ENCODE measurements around the gene PLAAT2. TPM values are rescaled to one million over a fixed set of nuclear protein-coding genes. Genes with fewer than 3 reads are reported as not detected.
"Not testable (repeated sequence)": the region's sequence is repeated elsewhere in the genome, so short reads cannot be mapped to it uniquely, and the experiment has no call there.

The PLAAT2 gene
- total RNA-seq, 1 experiment from 2014 or later: 1.2 TPM

- Histone ChIP-seq H3K27me3 (replicated peaks; ENCODE audit: control insufficient read depth, insufficient read depth, low read length) (no peaks in the 10 kb centered on the region), H3K9me3 (no peaks in the 10 kb centered on the region), H3K36me3 (ENCODE audit: control insufficient read depth, insufficient read depth, low read length) (no peaks in the 10 kb centered on the region), H3K4me1 (peaks cover 55% of the 10 kb centered on the region), H3K4me3 (ENCODE audit: low read depth, low read length) (no peak overlapping the region)
- POLR2A ChIA-PET: no interaction called here
- Mint-ChIP-seq H3K9me3 (ENCODE audit: unreplicated experiment) (no peaks in the 10 kb centered on the region), H3K27ac (ENCODE audit: unreplicated experiment) (peak overlapping the region; percentile 5), H3K4me3 (ENCODE audit: unreplicated experiment) (no peak overlapping the region), H3K27me3 (ENCODE audit: insufficient read depth, unreplicated experiment) (no peaks in the 10 kb centered on the region), H3K4me1 (ENCODE audit: low read depth, unreplicated experiment) (peaks cover 44% of the 10 kb centered on the region), H3K36me3 (ENCODE audit: insufficient read depth, unreplicated experiment) (no peaks in the 10 kb centered on the region)
- intact Hi-C loops (cut with micrococcal nuclease; ENCODE audit: unreplicated experiment): loop anchor here (5.0 kb wide), 3 partner anchors 33 to 103 kb away; partner anchors contain the start of gene PLAAT5
- TF ChIP-seq CTCF (IDR thresholded peaks at IDR 0.05; ENCODE audit: insufficient read depth in 1 of 2, low read depth in 1 of 2, low read length in 1 of 2, severe bottlenecking in 1 of 2, unreplicated experiment in 1 of 2): no peak
- CTCF ChIA-PET: no interaction called here
- no peak for DNase-seq
- no TSS peak for BruUV-seq (replicated peaks)
Measured at GRCh38 chr11:63534076-63534475, 29.1 kb downstream of the PLAAT2 start.

GRCh38 chr11:63532799-63533475 is 30.2 kb downstream of the PLAAT2 start:
- TF ChIP-seq CTCF (IDR thresholded peaks at IDR 0.05; ENCODE audit: insufficient read depth in 1 of 2, low read depth in 1 of 2, low read length in 1 of 2, severe bottlenecking in 1 of 2, unreplicated experiment in 1 of 2): no peak
- no peaks in the 10 kb centered on the region for H3K27me3 Mint-ChIP-seq (ENCODE audit: insufficient read depth, unreplicated experiment)
- BruUV-seq (replicated peaks): no TSS peak
- H3K4me3 Mint-ChIP-seq (ENCODE audit: unreplicated experiment): no peak overlapping the region
- H3K4me3 ChIP-seq (ENCODE audit: low read depth, low read length): no peak overlapping the region
- no peaks in the 10 kb centered on the region for H3K9me3 ChIP-seq
- no peak for DNase-seq
- H3K9me3 Mint-ChIP-seq (ENCODE audit: unreplicated experiment): no peaks in the 10 kb centered on the region
- H3K4me1 Mint-ChIP-seq (ENCODE audit: low read depth, unreplicated experiment): peaks cover 48% of the 10 kb centered on the region
- H3K27ac Mint-ChIP-seq (ENCODE audit: unreplicated experiment): peak overlapping the region; percentile 95
- peaks cover 60% of the 10 kb centered on the region for H3K4me1 ChIP-seq
- no peaks in the 10 kb centered on the region for H3K27me3 ChIP-seq (replicated peaks; ENCODE audit: control insufficient read depth, insufficient read depth, low read length)
- no peaks in the 10 kb centered on the region for H3K36me3 ChIP-seq (ENCODE audit: control insufficient read depth, insufficient read depth, low read length)
- peaks cover 1% of the 10 kb centered on the region for H3K36me3 Mint-ChIP-seq (ENCODE audit: insufficient read depth, unreplicated experiment)
- ChIA-PET CTCF (interaction anchor here (0.9 kb wide), 1 partner anchor 54 kb away, joined by 3 read pairs; no protein-coding TSS in a partner anchor), POLR2A (interaction anchor here (0.5 kb wide), 1 partner anchor 148 kb away, joined by 3 read pairs; no protein-coding TSS in a partner anchor)
- intact Hi-C loops (cut with micrococcal nuclease; ENCODE audit: unreplicated experiment): loop anchor here (5.0 kb wide), 3 partner anchors 34 to 104 kb away; partner anchors contain the start of gene PLAAT5

- Mint-ChIP-seq H3K27ac (ENCODE audit: unreplicated experiment) (peak overlapping the region; percentile 95), H3K4me3 (ENCODE audit: unreplicated experiment) (peak overlapping the region; percentile 25), H3K9me3 (ENCODE audit: unreplicated experiment) (no peaks in the 10 kb centered on the region), H3K27me3 (ENCODE audit: insufficient read depth, unreplicated experiment) (no peaks in the 10 kb centered on the region), H3K36me3 (ENCODE audit: insufficient read depth, unreplicated experiment) (peaks cover 9% of the 10 kb centered on the region), H3K4me1 (ENCODE audit: low read depth, unreplicated experiment) (peaks cover 53% of the 10 kb centered on the region)
- ChIA-PET POLR2A (no interaction called here), CTCF (no interaction called here)
- H3K36me3 ChIP-seq (ENCODE audit: control insufficient read depth, insufficient read depth, low read length): no peaks in the 10 kb centered on the region
- no peaks in the 10 kb centered on the region for H3K27me3 ChIP-seq (replicated peaks; ENCODE audit: control insufficient read depth, insufficient read depth, low read length)
- H3K9me3 ChIP-seq: no peaks in the 10 kb centered on the region
- no peak overlapping the region for H3K4me3 ChIP-seq (ENCODE audit: low read depth, low read length)
- no TSS peak for BruUV-seq (replicated peaks)
- TF ChIP-seq CTCF (IDR thresholded peaks at IDR 0.05; ENCODE audit: insufficient read depth in 1 of 2, low read depth in 1 of 2, low read length in 1 of 2, severe bottlenecking in 1 of 2, unreplicated experiment in 1 of 2): no peak
- intact Hi-C loops (cut with micrococcal nuclease; ENCODE audit: unreplicated experiment): loop anchor here (5.0 kb wide), 3 partner anchors 35 to 105 kb away; partner anchors contain the start of gene PLAAT5
- H3K4me1 ChIP-seq: peaks cover 67% of the 10 kb centered on the region
- DNase-seq: no peak
Measured at GRCh38 chr11:63532117-63532516, 31.1 kb downstream of the PLAAT2 start.

GRCh38 chr11:63531074-63531792 is 31.9 kb downstream of the PLAAT2 start:
- H3K27me3 Mint-ChIP-seq (ENCODE audit: insufficient read depth, unreplicated experiment); H3K27me3 ChIP-seq (replicated peaks; ENCODE audit: control insufficient read depth, insufficient read depth, low read length); BruUV-seq (replicated peaks); CTCF ChIA-PET; H3K36me3 Mint-ChIP-seq (ENCODE audit: insufficient read depth, unreplicated experiment); H3K4me3 ChIP-seq (ENCODE audit: low read depth, low read length); POLR2A ChIA-PET; H3K9me3 ChIP-seq; H3K9me3 Mint-ChIP-seq (ENCODE audit: unreplicated experiment); H3K36me3 ChIP-seq (ENCODE audit: control insufficient read depth, insufficient read depth, low read length): not testable (repeated sequence)
- H3K4me1 ChIP-seq: peaks cover 64% of the 10 kb centered on the region
- intact Hi-C loops (cut with micrococcal nuclease; ENCODE audit: unreplicated experiment): loop anchor here (5.0 kb wide), 3 partner anchors 36 to 106 kb away; partner anchors contain the start of gene PLAAT5
- Mint-ChIP-seq H3K27ac (ENCODE audit: unreplicated experiment) (peak overlapping the region; percentile 95), H3K4me3 (ENCODE audit: unreplicated experiment) (peak overlapping the region; percentile 48), H3K4me1 (ENCODE audit: low read depth, unreplicated experiment) (peaks cover 53% of the 10 kb centered on the region)
- DNase-seq: peak; percentile 45 to 66

Measured in Caco-2 (cell line).